Spleen (tissue), 11 donors: ENCODE data around the gene LDB2. TPM values are rescaled to one million over a fixed set of nuclear protein-coding genes. Genes with fewer than 3 reads are reported as not detected.

Source experiments
- DNase-seq: peaks from one replicate; pipeline ENCODE4 v3.0.0-alpha.2; 2020
- H3K27ac ChIP-seq, 8 donors: fragments of 200-600 bp; sonication (generic) in 7 of 8; 1 replicate in 4 of 8; 2 replicates in 4 of 8; pipeline versions ENCODE4 v1.5.0 to v1.8.0; 2016 to 2021; ENCODE audit warnings: inconsistent platforms in 4 of 8, mild to moderate bottlenecking in 4 of 8, moderate library complexity in 1 of 8
- H3K27me3 ChIP-seq, 7 donors: fragments of 200-600 bp; sonication (generic) in 6 of 7; replicated peaks in 1 of 7; 1 replicate in 4 of 7; 2 replicates in 3 of 7; pipeline versions ENCODE4 v1.5.0 to v1.8.0; 2016 to 2021; ENCODE audit warnings: inconsistent platforms in 3 of 7, mild to moderate bottlenecking in 1 of 7
- H3K36me3 ChIP-seq, 6 donors: fragments of 200-600 bp; sonication (generic) in 5 of 6; 1 replicate in 4 of 6; 2 replicates in 2 of 6; pipeline versions ENCODE4 v1.5.0 to v1.8.0; 2016 to 2021; ENCODE audit warnings: inconsistent platforms in 2 of 6
- H3K4me1 ChIP-seq, 6 donors: fragments of 200-600 bp; sonication (generic) in 5 of 6; 1 replicate in 3 of 6; 2 replicates in 3 of 6; pipeline versions ENCODE4 v1.5.0 to v1.8.0; 2016 to 2021; ENCODE audit warnings: inconsistent platforms in 3 of 6
- H3K4me3 ChIP-seq, 8 donors: fragments of 200-600 bp; sonication (generic) in 7 of 8; 1 replicate in 4 of 8; 2 replicates in 4 of 8; pipeline versions ENCODE4 v1.5.0 to v1.8.0; 2016 to 2021; ENCODE audit warnings: inconsistent platforms in 4 of 8, mild to moderate bottlenecking in 4 of 8, moderate library complexity in 2 of 8
- H3K9me3 ChIP-seq, 8 donors: fragments of 200-600 bp; sonication (generic) in 7 of 8; 1 replicate in 4 of 8; 2 replicates in 4 of 8; pipeline versions ENCODE4 v1.5.0 to v1.8.0; 2016 to 2021; ENCODE audit warnings: inconsistent platforms in 4 of 8
- CTCF ChIP-seq, 11 experiments: fragments of 200-600 bp in 7 of 11; fragments of 450-650 bp in 4 of 11; sonication (generic) in 4 of 11; IDR thresholded peaks in 8 of 11; conservative IDR thresholded peaks in 3 of 11; 1 replicate in 7 of 11; 2 replicates in 4 of 11; pipeline versions ENCODE4 v1.4.0 to v1.8.0; 2016 to 2021; ENCODE audit warnings: antibody characterized with exemption in 11 of 11, inconsistent platforms in 4 of 11, mild to moderate bottlenecking in 1 of 11
- POLR2A ChIP-seq, 3 donors: fragments of 450-650 bp; IDR thresholded peaks; one replicate each; pipeline ENCODE4 v1.5.1; 2017; ENCODE audit warnings: antibody characterized with exemption in 3 of 3, mild to moderate bottlenecking in 1 of 3
- POLR2AphosphoS5 ChIP-seq, 3 donors: sonication (generic); formaldehyde crosslinking; IDR thresholded peaks; one replicate each; pipeline ENCODE4 v1.5.1; 2017; ENCODE audit warnings: antibody characterized with exemption in 3 of 3
- WGBS, 5 donors: extraction: QIAGEN DNeasy Blood & Tissue Kit in 3 of 5; methylation state at CpG; one replicate each; pipeline versions ENCODE4 v1.1.5 to v1.1.7; 2013 to 2018; 5-methylcytosine and 5-hydroxymethylcytosine counted together
- intact Hi-C: fragments of 100-400 bp; cut with DNase I; formaldehyde crosslinking; loops from one replicate; pipeline ENCODE4 v1.15.0; 2023; ENCODE audit warnings: low total_unique reads
- polyA plus RNA-seq, 3 donors: library from polyadenylated mRNA; stranded (reverse); fragments of 200-250 nt; gene quantifications; one replicate each; pipeline ENCODE4 v1.2.1, GENCODE V29; 2013
- total RNA-seq, 7 donors: library from RNA; depleted of rRNA in 3 of 7; stranded (reverse); fragments of >200 nt in 3 of 7; fragmentation: NEBNext Ultra II Directional in 4 of 7; extraction: Animal tissue kit (Norgen Biotek cat#: 25700) in 4 of 7; gene quantifications; one replicate each; pipeline versions ENCODE4 v1.1.0 to v1.2.1, GENCODE V29; 2016 to 2021
- donor health status: healthy with polysubstance abuse.
- donor health status: DM: no; HTN: no; CAD: no; lungs with moderate emphysema.
- donor health status: DM: no; HTN: no; CAD: no.
- donor health status: Bipolar disorder and iron deficiency.
- donor health status: healthy.
- donor health status: DM: no; HTN: no; CAD: no.
- donor health status: DM: yes; HTN: yes; CAD: no.

Gene LDB2
- total and polyA plus RNA-seq, 10 donors, result 24.1 to 257 (median 142) TPM

- no peaks in the 10 kb centered on the region for H3K27me3 ChIP-seq
- intact Hi-C loops, result no loop called here
- no peak overlapping the region for H3K4me3 ChIP-seq
- H3K9me3 ChIP-seq, result no peaks in the 10 kb centered on the region
- peaks cover 0 to 6% (median 1%) of the 10 kb centered on the region in 6 donors for H3K36me3 ChIP-seq
- WGBS, 5 donors, result 71 to 87% (median 84%) methylated on average over 5 of the region's 5 CpGs
- DNase-seq, result no peak
- no peak for TF ChIP-seq POLR2A (IDR thresholded peaks at IDR 0.05)
- TF ChIP-seq POLR2AphosphoS5 (IDR thresholded peaks at IDR 0.05), result no peak
- TF ChIP-seq CTCF (IDR thresholded peaks at IDR 0.05 in 8 of 11, conservative IDR thresholded peaks at IDR 0.05 in 3 of 11), result no peak
- no peak overlapping the region for H3K27ac ChIP-seq
- peaks cover 0 to 10% (median 0%) of the 10 kb centered on the region in 6 donors for H3K4me1 ChIP-seq
Measured at GRCh38 chr4:16775411-16776154, 122.9 kb downstream of the LDB2 start.

- Histone ChIP-seq H3K27ac (no peak overlapping the region), H3K27me3 (no peaks in the 10 kb centered on the region), H3K4me1 (peaks cover 0 to 10% (median 0%) of the 10 kb centered on the region in 6 donors), H3K9me3 (no peaks in the 10 kb centered on the region), H3K4me3 (no peak overlapping the region), H3K36me3 (peaks cover 0 to 5% (median 1%) of the 10 kb centered on the region in 6 donors)
- no peak for DNase-seq
- WGBS, 5 donors, result 69 to 76% (median 73%) methylated on average over 2 of the region's 2 CpGs
- TF ChIP-seq POLR2AphosphoS5 (IDR thresholded peaks at IDR 0.05) (no peak), CTCF (IDR thresholded peaks at IDR 0.05 in 8 of 11, conservative IDR thresholded peaks at IDR 0.05 in 3 of 11) (no peak), POLR2A (IDR thresholded peaks at IDR 0.05) (no peak)
- intact Hi-C loops, result no loop called here
Measured at GRCh38 chr4:16772366-16772850, 126.0 kb downstream of the LDB2 start.

GRCh38 chr4:16770710-16771285 is 127.6 kb downstream of the LDB2 start:
- no peak overlapping the region for H3K4me3 ChIP-seq
- no peak overlapping the region for H3K27ac ChIP-seq
- TF ChIP-seq CTCF (IDR thresholded peaks at IDR 0.05 in 8 of 11, conservative IDR thresholded peaks at IDR 0.05 in 3 of 11) (no peak), POLR2AphosphoS5 (IDR thresholded peaks at IDR 0.05) (no peak), POLR2A (IDR thresholded peaks at IDR 0.05) (no peak)
- DNase-seq, result no peak
- H3K9me3 ChIP-seq, result no peaks in the 10 kb centered on the region
- no peaks in the 10 kb centered on the region for H3K27me3 ChIP-seq
- 89 to 95% (median 94%) methylated on average over 6 of the region's 6 CpGs for WGBS, 5 donors
- H3K4me1 ChIP-seq, result peaks cover 0 to 10% (median 0%) of the 10 kb centered on the region in 6 donors
- H3K36me3 ChIP-seq, result peaks cover 0 to 2% (median 0%) of the 10 kb centered on the region in 6 donors
- intact Hi-C loops, result no loop called here

GRCh38 chr4:16767861-16768260 is 130.6 kb downstream of the LDB2 start:
- no peak for TF ChIP-seq CTCF (IDR thresholded peaks at IDR 0.05 in 8 of 11, conservative IDR thresholded peaks at IDR 0.05 in 3 of 11)
- TF ChIP-seq POLR2AphosphoS5 (IDR thresholded peaks at IDR 0.05), result no peak
- no peak for TF ChIP-seq POLR2A (IDR thresholded peaks at IDR 0.05)
- no peaks in the 10 kb centered on the region for H3K9me3 ChIP-seq
- H3K36me3 ChIP-seq, result no peaks in the 10 kb centered on the region
- WGBS, 5 donors, result 84 to 93% (median 91%) methylated on average over 3 of the region's 3 CpGs
- no peaks in the 10 kb centered on the region for H3K27me3 ChIP-seq
- no peak for DNase-seq
- intact Hi-C loops, result no loop called here
- H3K4me1 ChIP-seq, result peaks cover 0 to 8% (median 0%) of the 10 kb centered on the region in 6 donors
- no peak overlapping the region for H3K4me3 ChIP-seq
- no peak overlapping the region for H3K27ac ChIP-seq
